ENCODE measurements around the gene KCNK18.

The KCNK18 gene

DNA sequence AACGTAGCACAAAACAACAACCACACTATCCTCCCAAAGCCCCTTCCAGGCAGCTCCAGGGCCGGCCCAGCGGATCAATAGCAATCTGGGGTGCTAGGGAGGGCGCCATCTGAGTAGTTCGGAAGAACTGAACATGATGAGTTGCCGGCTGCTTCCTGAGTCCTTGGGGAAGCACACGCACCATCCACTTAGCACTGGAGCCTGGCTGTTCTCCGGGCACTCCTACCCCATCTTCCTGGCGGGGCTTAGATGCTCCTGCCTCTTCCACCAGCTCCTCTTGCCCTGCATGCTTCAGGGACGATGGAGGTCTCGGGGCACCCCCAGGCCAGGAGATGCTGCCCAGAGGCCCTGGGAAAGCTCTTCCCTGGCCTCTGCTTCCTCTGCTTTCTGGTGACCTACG, at the start of gene KCNK18:
KCNK18 (plus strand) TSS at position 301 of the 400 bp plus-strand sequence; CDS start at position 301, 0 bp downstream.
- DNase-seq, result no peak

DNA sequence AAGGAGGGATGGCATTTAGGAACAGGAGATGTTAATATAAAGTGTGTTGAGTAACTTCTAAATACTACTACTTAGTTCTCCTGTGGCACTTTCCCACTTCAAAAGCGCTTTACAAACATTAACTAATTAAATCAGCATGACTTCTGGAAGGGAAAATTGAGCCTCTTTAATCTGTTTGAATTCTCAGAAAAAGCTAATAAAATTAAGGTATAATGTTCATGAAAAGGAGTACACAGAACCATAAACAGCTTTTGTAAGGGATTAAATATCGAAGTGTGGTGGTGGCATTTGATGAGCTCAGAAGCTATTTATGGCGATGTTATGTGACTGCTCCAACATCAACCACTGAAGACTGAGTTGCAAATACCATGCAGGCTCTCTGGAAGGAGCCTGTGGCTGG, 49.0 kb upstream of the KCNK18 start:
- no peak for DNase-seq

DNA sequence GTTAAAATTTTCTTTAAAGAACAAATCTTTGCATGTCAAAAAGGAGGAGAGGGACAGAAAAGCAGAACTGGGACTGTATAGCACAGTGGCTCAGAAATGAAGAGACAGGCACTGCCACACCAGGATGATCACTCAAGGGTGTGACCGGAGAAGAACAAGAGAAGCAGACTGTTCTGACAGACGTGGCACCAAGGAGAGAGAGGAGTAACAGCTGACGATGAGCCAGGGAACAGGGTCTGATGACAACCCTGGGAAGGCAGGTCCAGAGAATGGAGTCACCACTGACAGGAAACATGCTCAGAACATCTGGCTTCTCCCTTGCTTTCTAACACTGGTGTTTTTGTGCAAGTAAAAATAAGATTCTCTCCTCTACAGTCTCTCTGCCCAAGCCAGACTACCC, 44.6 kb upstream of the KCNK18 start:
- no peak for DNase-seq

DNA sequence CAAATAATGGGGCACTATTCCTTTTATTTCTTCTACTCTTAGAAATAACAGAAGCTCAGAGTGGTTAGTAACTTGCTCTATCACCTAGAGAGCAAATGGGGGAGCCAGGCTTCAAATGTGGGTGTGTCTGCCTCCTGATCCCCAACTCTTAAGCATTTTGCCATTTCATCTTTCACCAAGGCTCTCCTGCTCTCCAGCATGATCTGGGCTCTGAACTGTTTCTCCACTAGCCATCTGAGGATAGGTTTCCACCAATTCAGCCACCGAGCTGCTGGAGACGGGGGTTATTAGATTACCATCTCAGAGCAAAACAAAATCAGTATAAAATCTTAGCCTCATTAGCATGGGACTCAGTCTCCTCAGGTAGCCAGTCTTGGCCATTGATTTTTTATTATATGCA, 39.0 kb upstream of the KCNK18 start:
- DNase-seq, result no peak

DNA sequence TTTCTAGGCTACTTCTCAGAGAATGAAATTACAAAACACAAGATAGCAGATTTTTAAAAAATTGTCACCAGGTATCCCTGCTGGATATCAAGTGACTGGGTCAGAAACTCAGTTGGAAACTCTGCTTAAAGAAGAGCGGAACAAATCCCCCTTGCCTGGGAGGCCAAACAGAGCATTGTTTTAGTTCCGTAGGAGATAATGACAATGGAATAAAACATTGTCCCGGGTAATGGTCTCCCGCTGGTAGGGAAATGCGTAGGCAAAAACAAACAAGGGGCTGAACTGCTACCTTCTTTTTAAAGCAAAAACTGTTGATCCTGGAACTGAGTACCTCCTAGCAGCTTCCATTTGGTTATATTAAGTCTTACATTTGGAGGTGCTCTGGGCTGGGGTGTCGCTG, 37.9 kb upstream of the KCNK18 start:
- no peak for DNase-seq

DNA sequence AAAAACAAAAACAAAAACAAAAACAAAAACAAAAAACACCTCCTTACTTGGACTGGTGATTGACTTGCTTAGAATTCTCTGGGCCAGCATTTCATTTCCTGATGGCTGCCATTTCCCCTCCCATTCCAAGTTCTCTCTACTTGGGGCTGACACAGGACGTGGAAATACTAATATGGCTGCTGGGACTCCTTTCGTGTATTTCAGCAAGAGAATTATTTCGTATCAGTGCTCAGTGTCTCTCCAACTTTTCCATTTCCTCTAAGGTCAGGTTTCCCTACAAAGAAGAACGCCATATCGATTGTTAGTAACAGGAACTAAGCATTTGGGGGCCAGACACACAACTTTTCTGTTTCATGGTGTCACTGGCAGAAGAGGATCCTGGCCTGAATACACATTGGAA, 36.7 kb upstream of the KCNK18 start:
- no peak for DNase-seq

DNA sequence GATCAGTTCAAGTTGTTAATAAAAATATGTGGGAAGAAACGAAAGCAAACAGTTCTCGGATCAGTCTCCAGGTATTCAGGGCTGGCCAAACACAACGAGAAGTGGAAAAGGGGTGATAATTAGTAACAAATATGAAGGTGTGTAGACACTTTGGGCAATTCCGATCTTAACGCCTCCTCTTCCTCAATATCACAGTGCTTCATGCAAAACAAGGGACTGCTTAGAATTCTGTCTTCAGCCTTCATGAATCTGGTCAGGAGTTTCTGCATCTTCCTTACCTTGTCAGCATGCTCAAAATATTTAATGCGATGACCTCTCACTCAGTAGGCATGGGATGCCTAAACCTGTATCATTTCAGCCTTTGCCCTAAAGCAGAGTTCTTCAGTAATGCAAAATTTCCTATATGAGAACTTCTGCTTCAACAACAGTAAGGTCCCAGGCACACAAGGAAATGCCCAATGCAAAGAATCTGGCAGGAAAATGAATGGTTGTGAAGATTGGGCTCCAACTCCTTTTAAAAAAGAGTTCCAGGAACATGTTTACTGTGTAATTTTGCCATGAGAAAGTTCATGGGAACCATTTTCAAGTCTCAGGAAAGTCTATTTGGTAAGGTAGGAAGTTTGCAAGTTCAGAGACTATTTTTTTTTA, 35.8 kb upstream of the KCNK18 start:
- no peak for DNase-seq

DNA sequence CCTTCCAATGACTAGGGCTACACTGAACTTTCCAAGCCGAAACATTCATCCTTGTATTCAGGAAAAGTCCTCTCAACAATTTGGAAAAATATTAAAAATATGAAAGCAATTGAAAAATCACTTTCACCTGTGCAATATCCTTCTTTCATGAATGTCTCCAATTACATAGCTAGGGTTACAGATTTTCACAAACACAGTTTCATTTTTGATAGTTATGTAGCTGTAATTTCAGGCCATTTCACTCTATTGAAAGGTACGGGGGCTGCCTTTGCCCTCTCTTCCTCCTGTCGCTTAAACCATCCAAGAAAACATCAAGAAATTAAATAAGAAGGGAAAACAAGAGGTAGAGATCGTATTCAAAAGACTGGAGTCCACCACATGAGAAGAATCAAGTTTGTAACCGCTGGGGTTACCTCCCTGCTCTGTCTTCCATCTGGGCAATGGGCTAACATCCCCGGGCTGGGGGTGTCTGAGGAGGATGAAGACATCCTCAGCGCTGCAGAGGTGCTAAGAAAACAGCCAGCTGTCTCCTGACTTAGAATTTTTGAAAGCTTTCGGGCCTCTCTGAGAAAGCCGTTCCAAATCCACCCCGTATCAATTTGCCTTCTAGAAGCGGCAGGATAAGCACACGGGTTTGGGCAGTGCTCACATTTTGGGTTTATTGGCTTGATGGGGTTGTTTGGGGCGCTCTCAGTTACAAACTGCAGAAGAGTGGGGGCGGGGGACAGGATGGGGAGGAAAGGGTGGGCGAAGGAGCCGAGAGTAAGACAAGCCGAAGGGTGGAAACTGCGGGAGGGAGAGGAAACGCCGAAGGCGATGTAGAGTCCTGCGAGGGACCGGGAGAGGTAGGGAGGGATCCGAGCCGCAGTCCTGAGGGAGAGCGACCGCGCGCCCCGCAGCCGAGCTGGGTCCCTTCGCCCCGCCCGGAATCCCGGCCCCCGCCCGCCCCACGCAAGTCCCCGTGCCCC, 34.9 kb upstream of the KCNK18 start:
- DNase-seq, result no peak

DNA sequence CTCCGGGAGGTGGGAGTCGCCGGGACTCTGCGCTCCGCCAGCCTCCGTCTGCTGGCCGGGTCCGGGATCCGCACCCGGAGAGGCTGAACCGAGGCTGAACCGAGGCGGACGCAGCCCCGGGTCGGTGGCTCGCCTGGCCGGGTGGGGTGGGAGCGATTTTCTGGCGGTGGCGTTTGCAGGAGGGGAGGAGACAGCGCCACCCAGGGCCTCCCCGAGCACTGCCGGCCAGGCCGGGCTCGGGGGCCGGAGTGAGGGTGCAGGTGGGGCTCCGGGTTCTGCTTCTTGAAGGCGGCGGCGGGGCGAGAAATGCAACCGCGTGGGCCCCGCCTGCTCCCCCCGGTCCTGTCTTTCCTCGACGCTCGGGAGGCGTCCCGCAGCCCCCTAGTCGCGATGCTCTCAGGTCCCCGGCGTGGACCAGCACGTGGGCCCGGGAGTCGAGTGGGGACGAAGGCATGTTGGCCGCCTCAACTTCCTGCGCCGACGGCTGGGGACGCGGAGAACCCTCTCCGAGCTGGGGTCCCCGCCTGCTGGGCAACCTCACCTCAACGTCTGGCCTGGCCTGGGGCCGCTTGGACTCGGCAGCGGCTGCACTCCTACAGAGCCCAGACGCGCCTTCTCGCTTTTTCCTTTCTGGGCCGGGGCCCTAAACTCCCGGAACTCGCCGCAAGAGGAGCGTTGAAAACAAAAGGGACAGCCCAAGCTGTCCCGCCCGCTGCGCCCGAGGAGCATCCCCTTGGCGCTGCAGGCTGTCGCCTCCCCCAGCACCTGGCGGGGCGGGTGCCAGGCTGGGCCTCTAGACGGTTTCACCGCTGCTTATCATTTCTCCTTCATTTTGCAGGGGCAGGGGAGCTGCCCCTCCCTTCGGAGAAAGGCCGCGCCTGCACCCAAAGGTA, 34.0 kb upstream of the KCNK18 start:
- peak; percentile 27 to 31 for DNase-seq

DNA sequence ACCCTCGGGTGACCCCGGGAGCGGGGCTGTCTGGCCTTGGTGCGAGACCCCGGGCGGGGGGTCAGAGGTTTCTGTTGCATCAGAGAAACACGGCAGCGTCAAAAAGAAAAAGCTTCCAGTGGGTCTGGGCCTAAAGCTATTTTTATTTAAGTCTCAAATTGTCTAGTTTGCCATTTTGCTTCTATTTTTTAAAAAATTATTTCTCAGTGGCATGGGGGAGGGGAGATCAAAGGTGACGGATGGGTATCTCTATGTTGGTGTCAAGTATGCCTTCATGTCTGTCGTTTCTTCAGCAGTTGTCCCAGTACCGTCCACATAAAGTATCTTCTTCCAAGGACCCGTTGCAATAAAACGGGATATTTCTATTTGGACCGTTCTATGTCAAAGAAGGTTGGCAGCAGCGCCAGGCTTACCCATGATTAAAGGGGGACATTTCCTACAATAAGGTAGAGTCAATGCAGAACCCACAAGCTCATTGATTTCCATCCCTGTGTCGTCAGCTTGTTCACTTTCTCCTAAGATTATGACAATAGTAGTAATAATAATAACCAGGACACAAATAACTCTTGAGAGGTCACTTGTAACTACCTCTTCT, 33.2 kb upstream of the KCNK18 start:
- no peak for DNase-seq

DNA sequence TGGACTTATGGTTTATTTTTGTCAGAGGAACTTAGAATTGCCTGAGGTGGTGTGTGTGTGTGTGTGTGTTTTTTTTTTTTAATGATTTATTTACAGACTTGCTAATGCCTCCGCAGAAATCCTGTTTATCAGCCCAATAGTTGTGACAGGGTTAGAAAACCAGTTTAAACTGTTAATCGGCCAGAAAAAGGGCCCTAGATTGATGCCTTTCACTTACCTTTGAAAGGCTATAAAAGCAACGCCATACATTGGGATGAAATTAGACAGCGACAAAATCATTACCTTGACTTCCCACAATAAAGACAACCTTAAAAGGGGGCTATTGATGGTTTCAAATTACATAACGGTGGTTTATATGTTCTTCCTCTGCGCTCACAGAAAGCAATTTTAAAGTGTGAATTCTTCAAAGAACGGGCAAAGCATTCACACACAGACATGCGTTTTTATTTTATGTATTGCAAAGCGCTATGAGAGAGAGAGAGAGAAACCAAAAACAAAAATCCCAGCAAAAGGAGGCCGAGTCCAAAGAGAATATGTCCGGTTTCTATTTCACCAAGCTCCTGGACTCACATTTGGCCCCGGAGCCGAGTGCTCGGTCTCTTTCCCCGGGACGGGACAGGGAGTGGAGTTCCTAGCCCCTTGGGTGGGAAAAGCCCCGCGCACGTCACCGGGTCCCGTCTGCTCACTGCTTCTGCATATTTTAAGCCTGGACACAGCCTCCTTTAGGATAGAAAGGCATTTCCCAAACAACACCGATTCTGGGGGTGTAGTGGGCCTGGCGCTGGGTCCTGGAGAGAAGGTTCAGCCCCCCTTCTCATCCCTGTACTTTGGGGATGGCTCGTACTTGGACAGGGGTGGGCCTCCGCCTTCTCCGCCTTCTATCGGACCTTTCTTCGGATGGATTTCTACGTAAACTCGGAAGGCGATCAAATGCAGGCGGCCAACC, 32.4 kb upstream of the KCNK18 start:
- DNase-seq, result peak in 1 of 2 experiments; percentile 26

DNA sequence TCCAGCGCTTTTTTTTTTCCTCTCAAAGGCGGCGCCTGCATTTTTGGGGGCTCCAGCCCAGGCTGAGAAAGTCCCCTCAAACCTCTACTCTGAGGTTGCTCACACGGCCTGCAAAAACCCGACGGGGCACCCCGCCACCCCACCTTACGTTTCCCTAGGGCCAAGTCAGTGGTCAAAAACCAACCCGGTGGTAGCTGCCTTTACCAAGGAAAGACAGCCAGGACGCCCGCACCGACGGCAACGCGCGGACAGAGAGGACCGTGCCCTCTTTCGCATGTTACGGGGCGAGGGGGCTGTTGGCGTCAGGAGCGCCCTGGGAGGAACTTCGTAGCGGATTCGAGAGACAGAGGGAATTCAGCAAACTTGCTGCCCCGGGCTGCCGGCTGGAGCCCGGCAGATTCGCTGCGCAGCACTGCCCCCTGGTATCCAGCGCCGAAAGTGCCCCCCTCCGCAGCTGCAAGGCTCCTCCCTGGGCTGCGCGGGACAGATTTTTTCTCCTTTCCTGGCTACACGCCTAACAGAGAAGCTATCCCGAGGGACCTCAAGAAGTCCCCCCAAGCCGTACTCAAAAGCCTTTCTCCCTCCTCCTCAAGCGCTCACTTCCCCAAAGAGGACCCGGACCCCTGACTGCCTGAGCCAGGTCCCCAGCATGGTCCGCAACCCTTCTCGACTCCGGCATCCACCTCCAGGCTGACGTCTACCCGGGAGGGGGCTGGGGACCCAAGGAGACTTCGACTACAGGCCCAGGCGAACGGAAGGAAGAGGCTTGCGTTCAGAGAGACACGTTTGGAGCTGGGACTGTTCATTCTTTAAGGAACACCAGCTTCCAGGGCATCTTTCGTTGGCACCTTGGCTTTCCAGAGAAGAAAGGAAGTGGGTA, 31.5 kb upstream of the KCNK18 start:
- DNase-seq, result peak; percentile 50 to 57

DNA sequence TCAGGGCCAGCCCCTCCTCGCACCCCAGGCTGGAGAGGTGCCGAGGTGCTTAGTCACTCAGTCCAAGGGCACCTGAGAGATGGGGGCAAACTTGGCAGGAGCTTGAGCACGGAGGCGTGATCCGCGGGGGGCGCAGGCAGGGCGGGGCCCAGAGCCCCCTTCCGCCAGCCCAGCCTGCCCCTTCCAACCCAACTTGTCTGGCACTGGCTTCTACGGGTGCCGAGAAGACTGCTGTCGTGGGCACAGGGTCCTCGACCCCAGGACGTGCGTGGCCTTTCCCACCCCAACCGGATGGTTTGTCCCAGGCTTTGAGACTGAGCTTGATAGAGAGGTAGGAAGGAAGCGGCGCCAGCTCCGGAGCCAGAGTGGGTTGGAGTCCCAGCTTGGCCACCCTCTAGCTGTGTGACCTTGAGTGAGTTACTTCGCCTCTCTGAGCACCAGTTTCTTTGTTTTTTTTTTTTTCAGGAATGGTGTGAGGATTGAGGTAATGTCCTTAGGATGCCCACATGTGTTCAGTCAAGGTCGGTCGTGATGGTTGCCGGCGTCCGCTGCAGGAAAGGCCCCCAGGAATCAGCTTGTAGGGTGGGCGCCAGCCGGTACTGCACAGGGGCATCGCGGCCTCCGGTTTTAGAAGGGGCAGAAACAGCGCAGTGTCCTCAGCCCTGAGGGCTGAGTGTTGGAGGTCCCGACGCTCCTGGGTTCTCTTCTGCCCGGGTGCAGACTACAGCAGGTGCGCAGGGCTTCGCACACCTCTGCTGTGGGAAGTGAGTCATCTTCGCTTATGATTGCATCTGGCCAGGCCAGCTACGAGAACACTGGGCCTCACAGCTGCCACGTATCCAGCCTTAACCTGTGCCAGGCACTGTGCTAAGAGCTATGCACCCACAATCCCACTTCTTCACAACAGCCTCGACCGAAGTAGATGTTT, 30.6 kb upstream of the KCNK18 start:
- peak; percentile 17 to 29 for DNase-seq

DNA sequence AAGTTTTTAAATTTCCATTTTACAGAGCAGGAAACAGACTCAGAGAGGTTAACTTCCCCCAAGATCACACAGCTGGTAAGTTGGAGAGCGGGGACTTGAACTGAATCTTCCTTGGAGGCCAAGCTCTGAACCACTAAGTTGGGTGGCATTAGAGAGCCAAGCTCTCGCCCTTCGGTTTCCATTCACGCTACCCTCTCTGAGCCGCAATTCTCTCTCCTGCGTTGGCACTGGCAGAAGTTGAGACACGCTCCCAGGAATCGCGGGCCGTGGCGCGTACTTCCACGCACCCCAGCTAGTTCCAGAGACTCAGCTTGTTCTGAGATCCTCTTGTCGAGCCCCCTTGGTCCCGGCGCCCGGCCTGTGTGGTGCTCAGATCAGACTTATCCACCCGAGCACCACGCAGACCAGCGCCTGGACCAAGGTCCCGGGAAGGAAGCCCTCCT, 29.9 kb upstream of the KCNK18 start:
- peak; percentile 20 to 28 for DNase-seq

DNA sequence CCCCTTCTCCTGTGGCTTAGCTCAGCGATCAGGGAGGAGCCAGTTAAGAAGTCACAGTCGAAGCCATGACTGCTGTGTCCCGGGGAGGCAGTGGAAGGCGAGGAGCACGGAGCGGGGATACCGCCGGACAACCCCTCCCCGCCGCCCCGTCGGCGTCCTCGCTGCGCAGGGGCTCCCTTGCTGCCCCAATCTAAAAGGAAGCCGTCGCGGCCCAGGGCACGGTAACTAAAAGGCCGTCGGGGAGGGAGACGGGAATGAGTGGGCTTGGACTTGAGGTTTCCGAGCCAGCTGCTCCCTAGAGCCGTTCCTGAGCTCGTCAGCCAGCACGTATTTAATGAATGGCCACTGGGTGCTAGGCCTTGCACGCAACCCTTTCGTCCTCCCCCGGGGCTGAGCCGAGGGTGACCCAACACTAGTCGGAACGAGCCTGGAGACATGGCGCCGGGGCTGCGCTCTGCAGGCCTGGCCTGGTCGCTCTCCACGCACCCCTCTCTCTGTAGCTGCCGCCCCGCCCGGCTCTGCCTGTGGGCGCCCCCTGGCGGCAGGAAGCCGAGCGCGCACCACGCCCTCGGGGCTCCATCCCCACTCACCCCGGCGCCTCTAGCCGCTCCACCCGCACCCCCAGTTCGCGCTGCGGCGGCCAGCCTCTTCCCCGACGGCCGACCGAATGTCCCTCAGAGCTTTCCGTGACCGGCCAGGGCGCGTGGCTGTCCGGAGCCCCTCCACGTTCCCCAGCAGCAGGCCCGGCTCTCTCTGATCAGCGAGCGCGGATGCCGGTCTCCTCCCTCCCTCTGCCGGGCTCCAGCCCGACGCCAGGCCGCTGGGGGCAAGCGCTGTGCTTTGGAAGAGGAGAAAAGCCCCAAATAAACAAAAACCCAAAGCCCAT, 29.3 kb upstream of the KCNK18 start:
- DNase-seq, result peak; percentile 80 to 85

DNA sequence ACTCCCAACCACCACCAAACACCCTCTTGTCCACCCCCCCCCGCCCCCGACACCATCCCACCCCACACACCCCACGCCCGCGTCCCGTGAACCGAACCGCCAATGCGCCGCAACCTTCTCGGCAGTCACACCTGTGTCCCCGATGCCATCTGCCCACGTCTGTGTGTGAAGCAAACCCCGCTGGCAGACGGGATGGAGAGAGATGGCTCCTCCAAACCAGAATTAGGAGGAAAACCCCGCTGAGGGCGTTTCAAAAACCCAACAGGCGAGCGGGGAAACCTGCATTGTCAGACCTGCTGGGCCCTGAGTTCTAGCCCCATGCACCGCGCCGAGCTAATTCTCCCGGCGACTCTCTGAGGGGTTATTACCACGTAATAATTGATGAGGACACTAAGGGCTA, 28.6 kb upstream of the KCNK18 start:
- DNase-seq, result peak; percentile 19 to 20

DNA sequence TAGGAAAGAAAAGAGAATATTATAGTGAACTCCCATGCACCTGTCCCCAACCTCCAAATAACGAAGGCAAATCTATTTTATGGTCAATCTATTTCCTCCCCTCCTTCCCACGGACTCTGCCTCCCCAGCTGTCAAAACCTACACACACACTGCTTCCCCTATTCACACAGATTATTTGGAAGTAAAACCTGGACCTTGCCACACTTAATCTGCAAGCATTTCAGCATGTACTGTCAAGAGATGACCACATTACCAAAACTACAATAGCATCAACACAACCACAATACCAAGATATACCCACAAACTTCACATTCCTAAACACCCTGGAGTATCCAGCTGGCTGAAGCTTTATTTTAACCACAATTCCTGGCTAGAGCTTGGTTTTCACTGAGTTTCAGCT, 27.8 kb upstream of the KCNK18 start:
- no peak for DNase-seq

DNA sequence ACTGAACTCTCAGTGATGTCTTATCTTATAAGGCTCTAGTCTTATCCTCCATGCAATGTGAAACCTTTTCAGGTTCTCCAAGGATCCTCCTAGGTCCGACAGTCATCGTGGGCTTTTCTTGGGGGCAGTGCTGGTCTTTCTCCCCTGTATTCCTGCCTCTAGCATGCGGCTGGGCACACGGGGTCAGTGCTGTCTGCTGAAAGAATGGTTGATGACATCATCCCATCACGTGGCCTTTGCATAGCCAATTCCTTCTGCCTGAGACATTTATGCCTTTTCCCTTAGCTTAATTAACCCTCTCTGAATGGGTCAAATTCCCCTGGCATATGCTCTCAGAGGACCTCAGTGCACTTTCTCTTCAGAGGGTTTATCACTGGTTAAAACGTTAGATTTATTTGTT, 27.0 kb upstream of the KCNK18 start:
- no peak for DNase-seq

Data from activated T-cell treated with anti-CD3 and anti-CD28 coated beads, Interleukin-2, amount 50 U/mL, for 48 hours (primary cell).